PC-9 (cell line): ENCODE data around the gene KIF15. TPM values are rescaled to one million over a fixed set of nuclear protein-coding genes. Genes with fewer than 3 reads are reported as not detected.

ENCODE experiments used
- BruUV-seq: library from RNA; stranded (reverse); fragments of 400-500 nt; replicated peaks from 2 replicates; lab custom pipeline; 2021; lab: Mats Ljungman, UMichigan
- CTCF ChIA-PET: fragments of 300-600 bp; sonication (Branson Sonifier 250); formaldehyde crosslinking; loops from one replicate; lab custom pipeline; 2022; ENCODE audit warnings: antibody characterized with exemption; lab: Charles Lee
- POLR2A ChIA-PET: fragments of 300-600 bp; sonication (Branson Sonifier 250); formaldehyde crosslinking; loops from one replicate; lab custom pipeline; 2022; ENCODE audit warnings: antibody characterized with exemption; ENCODE audit not compliant: unreplicated experiment; lab: Charles Lee
- DNase-seq, 2 experiments: peaks; one replicate each; pipeline versions ENCODE4 v3.0.0 to v3.0.0-alpha.2; 2015 to 2022; ENCODE audit warnings: mixed read lengths in 1 of 2
- H2AFZ ChIP-seq: fragments of 200-600 bp; sonication (generic); 2 replicates; pipeline ENCODE4 v1.8.1; 2017; ENCODE audit warnings: antibody characterized with exemption
- H3F3A ChIP-seq: fragments of 200-600 bp; sonication (generic); 2 replicates; pipeline ENCODE4 v1.8.1; 2017; ENCODE audit warnings: antibody characterized with exemption, mild to moderate bottlenecking, low read depth; ENCODE audit not compliant: insufficient read depth
- H3K27ac ChIP-seq: fragments of 200-600 bp; sonication (generic); 2 replicates; pipeline ENCODE4 v1.6.1; 2016; ENCODE audit warnings: mixed run types
- H3K27me3 ChIP-seq: fragments of 200-600 bp; sonication (generic); 2 replicates; pipeline ENCODE4 v1.6.1; 2016; ENCODE audit warnings: low read depth, mixed run types; ENCODE audit not compliant: insufficient read depth
- H3K36me3 ChIP-seq: fragments of 200-600 bp; sonication (generic); 2 replicates; pipeline ENCODE4 v1.6.1; 2016; ENCODE audit warnings: low read depth, mixed run types
- H3K4me1 ChIP-seq: fragments of 200-600 bp; sonication (generic); replicated peaks from 2 replicates; pipeline ENCODE4 v1.6.1; 2016; ENCODE audit warnings: mixed run types; ENCODE audit not compliant: insufficient read depth
- H3K4me2 ChIP-seq: fragments of 200-600 bp; sonication (generic); 2 replicates; pipeline ENCODE4 v1.6.1; 2017; ENCODE audit warnings: mixed run types
- H3K4me3 ChIP-seq: fragments of 200-600 bp; sonication (generic); 2 replicates; pipeline ENCODE4 v1.6.1; 2016; ENCODE audit warnings: mixed run types
- H3K79me2 ChIP-seq: fragments of 200-600 bp; sonication (generic); 2 replicates; pipeline ENCODE4 v1.6.1; 2017; ENCODE audit warnings: low read depth, mixed run types
- H3K9me2 ChIP-seq: fragments of 200-600 bp; sonication (generic); 2 replicates; pipeline ENCODE4 v1.8.1; 2017; ENCODE audit warnings: mild to moderate bottlenecking; ENCODE audit not compliant: insufficient read depth
- H3K9me3 ChIP-seq: fragments of 200-600 bp; sonication (generic); 2 replicates; pipeline ENCODE4 v1.8.1; 2016; ENCODE audit warnings: low read depth; ENCODE audit not compliant: insufficient read depth
- H4K20me1 ChIP-seq: fragments of 200-600 bp; sonication (generic); 2 replicates; pipeline ENCODE4 v1.8.1; 2017; ENCODE audit not compliant: insufficient read depth
- CTCF ChIP-seq: fragments of 200-600 bp; sonication (generic); conservative IDR thresholded peaks from 2 replicates; pipeline ENCODE4 v1.6.1; 2017; ENCODE audit warnings: mixed run types, antibody characterized with exemption, mild to moderate bottlenecking, moderate library complexity
- EZH2 ChIP-seq: fragments of 200-600 bp; sonication (generic); IDR thresholded peaks from 2 replicates; pipeline ENCODE4 v1.8.0; 2017; ENCODE audit warnings: antibody characterized with exemption, low read depth
- intact Hi-C: fragments of 100-400 bp; cut with micrococcal nuclease; formaldehyde crosslinking; loops from one replicate; pipeline ENCODE4 v1.10.0; 2022; ENCODE audit not compliant: unreplicated experiment
- total RNA-seq: library from RNA; stranded (reverse); gene quantifications from 2 replicates; pipeline ENCODE4 v1.2.3, GENCODE V29; 2021

The KIF15 gene
- total RNA-seq, 1 experiment from 2014 or later, result 25.8 TPM

GRCh38 chr3:44883213-44883955 is 121.8 kb downstream of the KIF15 start:
- peak overlapping the region; percentile 77 for H3K27ac ChIP-seq
- H3F3A ChIP-seq, result peaks cover 39% of the 10 kb centered on the region
- TSS peak; percentile 57 for BruUV-seq
- H3K9me2 ChIP-seq, result no peaks in the 10 kb centered on the region
- H3K4me1 ChIP-seq, result peaks cover 43% of the 10 kb centered on the region
- intact Hi-C loops, result loop anchor here (10.0 kb wide), 1 partner anchor 761 kb away; no protein-coding TSS in a partner anchor
- TF ChIP-seq CTCF (no peak), EZH2 (no peak)
- ChIA-PET CTCF (no interaction called here), POLR2A (no interaction called here)
- H3K27me3 ChIP-seq, result no peaks in the 10 kb centered on the region
- DNase-seq, result no peak
- no peaks in the 10 kb centered on the region for H3K79me2 ChIP-seq
- H3K9me3 ChIP-seq, result 0 out of 2 replicates have a peak, but pooled peaks cover 3% of the 10 kb centered on the region
- no peak overlapping the region for H2AFZ ChIP-seq
- H3K36me3 ChIP-seq, result no peaks in the 10 kb centered on the region
- H3K4me2 ChIP-seq, result peak overlapping the region; percentile 53
- H3K4me3 ChIP-seq, result no peak overlapping the region
- H4K20me1 ChIP-seq, result no peaks in the 10 kb centered on the region

GRCh38 chr3:44883999-44884431 is 122.4 kb downstream of the KIF15 start:
- no peak overlapping the region for H3K4me3 ChIP-seq
- no peaks in the 10 kb centered on the region for H4K20me1 ChIP-seq
- H2AFZ ChIP-seq, result no peak overlapping the region
- TF ChIP-seq EZH2 (no peak), CTCF (no peak)
- peaks cover 39% of the 10 kb centered on the region for H3F3A ChIP-seq
- H3K4me1 ChIP-seq, result peaks cover 43% of the 10 kb centered on the region
- ChIA-PET POLR2A (interaction anchor here (0.6 kb wide), 1 partner anchor 833 kb away, joined by 6 read pairs; no protein-coding TSS in a partner anchor), CTCF (no interaction called here)
- intact Hi-C loops, result loop anchor here (1.0 to 10.0 kb wide), 2 partner anchors 23 to 761 kb away; partner anchors contain the start of gene TMEM42
- H3K27ac ChIP-seq, result peak overlapping the region; percentile 77
- H3K27me3 ChIP-seq, result no peaks in the 10 kb centered on the region
- no peaks in the 10 kb centered on the region for H3K9me2 ChIP-seq
- no peaks in the 10 kb centered on the region for H3K79me2 ChIP-seq
- peak; percentile 68 to 91 for DNase-seq
- H3K9me3 ChIP-seq, result 0 out of 2 replicates have a peak, but pooled peaks cover 3% of the 10 kb centered on the region
- BruUV-seq, result no TSS peak
- H3K4me2 ChIP-seq, result peak overlapping the region; percentile 53
- H3K36me3 ChIP-seq, result no peaks in the 10 kb centered on the region

- Histone ChIP-seq H3K9me2 (no peaks in the 10 kb centered on the region), H3K36me3 (no peaks in the 10 kb centered on the region), H4K20me1 (no peaks in the 10 kb centered on the region), H3K4me1 (peaks cover 43% of the 10 kb centered on the region), H3K27ac (peak overlapping the region; percentile 77), H3K79me2 (no peaks in the 10 kb centered on the region), H3K4me3 (no peak overlapping the region), H3F3A (peaks cover 39% of the 10 kb centered on the region), H3K4me2 (peak overlapping the region; percentile 53), H3K27me3 (no peaks in the 10 kb centered on the region), H3K9me3 (0 out of 2 replicates have a peak, but pooled peaks cover 3% of the 10 kb centered on the region), H2AFZ (no peak overlapping the region)
- intact Hi-C loops, result loop anchor here (5.0 to 10.0 kb wide), 2 partner anchors 82 to 759 kb away; no protein-coding TSS in a partner anchor
- ChIA-PET POLR2A (interaction anchor here (0.6 to 0.8 kb wide), 4 partner anchors 13 to 375 kb away, joined by 3 to 14 read pairs (median 6); no protein-coding TSS in a partner anchor), CTCF (interaction anchor here (0.6 kb wide), 1 partner anchor 265 kb away, joined by 3 read pairs; no protein-coding TSS in a partner anchor)
- DNase-seq, result peak; percentile 85 to 88
- TF ChIP-seq CTCF (no peak), EZH2 (no peak)
- no TSS peak for BruUV-seq
These were observed 124.0 kb downstream of the KIF15 start for GRCh38 chr3:44885618-44886017.
